Posterior cingulate gyrus (tissue), 11 donors: Measurements from ENCODE around the gene DOCK2.
"Not testable (repeated sequence)": the region's sequence is repeated elsewhere in the genome, so short reads cannot be mapped to it uniquely, and the experiment has no call there.

Experiments
- DNase-seq, 10 donors: peaks; one replicate each; pipeline versions ENCODE4 v3.0.0 to v3.0.0-alpha.2; 2020 to 2021; ENCODE audit warnings: mixed read lengths in 3 of 10
- intact Hi-C: fragments of 100-400 bp; cut with DNase I; formaldehyde crosslinking; loops from one replicate; pipeline ENCODE4 v1.15.1; 2023

The DOCK2 gene

DNA sequence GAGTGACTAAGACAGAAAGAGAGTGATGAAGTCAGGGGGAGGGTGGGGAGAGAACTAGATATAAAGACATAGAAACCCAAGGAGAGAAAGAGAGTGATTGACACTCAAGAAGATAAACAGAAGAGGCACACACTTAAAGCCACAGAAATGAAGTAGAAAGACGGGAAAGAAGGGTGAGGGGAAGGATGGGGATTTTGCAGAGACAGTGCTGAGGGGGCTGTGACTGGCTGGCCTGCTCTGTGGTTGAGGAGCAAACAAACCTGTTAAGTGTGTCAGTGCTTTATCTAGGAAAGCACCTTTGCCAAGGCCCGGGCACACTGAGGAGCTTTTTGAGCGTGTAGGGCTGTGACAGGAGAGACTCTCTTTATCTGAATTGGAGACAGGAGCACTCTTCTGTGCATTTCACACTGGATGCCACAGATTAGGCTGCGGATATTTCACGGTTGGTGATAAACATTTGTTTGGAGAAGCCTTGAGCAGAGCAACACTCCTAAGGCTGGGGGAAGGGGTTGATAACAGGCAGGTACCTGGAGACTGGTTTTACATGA is 109.1 kb downstream of the DOCK2 start:
- DNase-seq: no peak
- intact Hi-C loops: no loop called here

DNA sequence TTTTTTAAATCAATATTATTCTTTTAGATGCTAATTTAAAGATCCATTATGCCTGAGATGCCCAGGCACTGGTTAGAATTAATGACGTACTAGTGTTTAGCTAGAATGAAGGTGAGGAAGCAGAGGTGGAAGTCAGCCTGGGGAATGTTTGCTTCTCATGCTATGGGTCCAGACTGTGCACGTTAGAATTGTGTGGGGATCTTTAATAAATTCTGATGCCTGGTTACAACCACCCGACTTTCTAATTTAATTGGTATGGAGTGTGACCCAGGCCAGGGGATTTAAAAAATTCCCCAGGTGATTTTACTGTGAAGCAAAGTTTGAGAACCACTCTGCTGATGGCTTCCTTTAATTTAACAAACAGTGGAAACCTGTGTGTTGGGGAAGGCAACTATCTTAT is 111.1 kb downstream of the DOCK2 start:
- no peak for DNase-seq

DNA sequence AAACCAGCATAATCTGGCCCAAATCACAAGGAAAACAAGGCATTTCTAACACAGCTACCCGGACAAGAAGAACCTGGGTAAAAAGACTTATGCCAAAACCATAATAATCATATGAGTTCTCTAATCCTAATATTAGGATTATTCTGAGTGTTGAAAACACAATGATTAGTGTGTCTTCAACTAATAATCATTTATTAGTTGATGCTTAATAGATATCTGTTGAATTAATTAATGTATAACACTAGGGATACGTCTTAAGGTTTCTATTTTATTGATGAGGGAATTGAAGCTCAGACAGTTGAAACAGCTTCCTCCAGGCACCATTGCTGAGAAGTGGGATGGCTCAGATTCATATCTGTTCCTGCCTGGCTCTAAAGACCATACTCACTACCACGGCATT is 112.2 kb downstream of the DOCK2 start:
- no peak for DNase-seq
- intact Hi-C loops: no loop called here

More for the DNA sequence above, 111.1 kb downstream of the DOCK2 start:
- intact Hi-C loops: no loop called here

DNA sequence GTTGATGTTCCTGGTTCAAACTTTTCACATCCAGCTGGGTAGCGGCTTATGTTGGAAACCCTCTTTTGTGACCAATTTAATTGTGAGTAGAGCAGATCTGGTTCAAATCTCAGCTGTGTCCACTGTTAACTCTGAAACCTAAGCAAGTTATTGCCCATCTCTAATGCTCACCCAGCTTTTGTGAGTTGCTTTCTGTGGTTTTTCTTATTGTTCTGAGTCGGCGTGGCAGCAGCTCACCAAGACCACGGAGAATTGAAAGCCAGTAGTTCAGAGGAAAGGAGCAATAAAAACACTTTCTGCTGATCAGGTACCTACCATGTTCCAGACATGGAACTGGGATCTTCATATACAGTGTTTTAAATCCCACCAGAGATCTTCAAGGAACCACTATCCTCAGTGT is 114.4 kb downstream of the DOCK2 start:
- no peak for DNase-seq
- intact Hi-C loops: no loop called here

DNA sequence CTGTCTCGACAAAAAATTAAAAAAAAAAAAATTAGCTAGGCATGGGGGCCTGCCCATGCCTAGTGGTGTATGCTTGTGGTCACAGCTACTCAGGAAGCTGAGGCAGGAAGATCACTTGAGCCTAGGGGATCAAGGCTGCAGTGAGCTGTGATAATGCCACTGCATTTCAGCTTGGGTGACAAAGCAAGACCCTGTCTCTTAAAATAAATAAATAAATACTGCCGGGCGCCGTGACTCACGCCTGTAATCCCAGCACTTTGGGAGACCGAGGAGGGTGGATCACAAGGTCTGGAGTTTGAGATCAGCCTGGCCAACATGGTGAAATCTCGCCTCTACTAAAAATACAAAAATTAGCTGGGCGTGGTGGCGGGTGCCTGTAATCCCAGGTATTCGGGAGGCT is 115.5 kb downstream of the DOCK2 start:
- DNase-seq, intact Hi-C loops: not testable (repeated sequence)

DNA sequence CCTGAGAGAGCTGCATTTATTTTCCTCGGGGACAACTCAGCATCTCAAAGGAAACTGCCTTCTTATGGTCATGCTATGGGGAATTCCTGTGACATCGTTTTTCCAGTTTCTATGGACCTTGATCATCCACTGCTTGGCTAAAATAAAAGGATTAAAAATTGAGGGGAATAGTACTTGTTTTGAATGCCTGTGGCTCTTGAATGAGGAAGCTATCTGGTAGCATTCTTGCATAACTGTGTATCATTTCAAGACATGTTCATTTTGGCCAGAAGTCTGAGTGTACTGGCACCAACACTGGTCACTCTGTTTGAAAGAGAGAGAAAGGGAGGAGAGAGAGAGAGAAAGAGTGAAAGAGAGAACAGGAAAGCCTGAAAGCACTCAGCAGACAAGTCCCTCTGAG is 116.7 kb downstream of the DOCK2 start:
- DNase-seq: no peak
- intact Hi-C loops: no loop called here

DNA sequence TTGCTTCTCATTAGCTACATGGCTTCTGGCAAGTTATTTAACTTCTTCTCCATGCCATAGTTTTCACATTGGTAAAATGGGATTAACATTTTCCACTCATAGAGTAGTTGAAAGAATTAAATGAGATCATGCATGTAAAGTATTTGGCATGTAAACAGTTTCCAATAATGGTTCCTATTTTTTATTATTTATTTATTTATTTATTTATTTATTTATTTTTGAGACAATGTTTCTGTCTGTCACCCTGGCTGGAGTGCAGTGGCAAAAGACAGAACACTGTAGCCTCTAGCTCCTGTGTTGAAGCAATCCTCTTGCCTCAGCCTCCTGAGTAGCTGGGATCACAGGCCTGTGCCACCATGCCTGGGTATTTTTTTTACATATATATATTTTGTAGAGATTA is 117.7 kb downstream of the DOCK2 start:
- DNase-seq: no peak
- intact Hi-C loops: no loop called here

DNA sequence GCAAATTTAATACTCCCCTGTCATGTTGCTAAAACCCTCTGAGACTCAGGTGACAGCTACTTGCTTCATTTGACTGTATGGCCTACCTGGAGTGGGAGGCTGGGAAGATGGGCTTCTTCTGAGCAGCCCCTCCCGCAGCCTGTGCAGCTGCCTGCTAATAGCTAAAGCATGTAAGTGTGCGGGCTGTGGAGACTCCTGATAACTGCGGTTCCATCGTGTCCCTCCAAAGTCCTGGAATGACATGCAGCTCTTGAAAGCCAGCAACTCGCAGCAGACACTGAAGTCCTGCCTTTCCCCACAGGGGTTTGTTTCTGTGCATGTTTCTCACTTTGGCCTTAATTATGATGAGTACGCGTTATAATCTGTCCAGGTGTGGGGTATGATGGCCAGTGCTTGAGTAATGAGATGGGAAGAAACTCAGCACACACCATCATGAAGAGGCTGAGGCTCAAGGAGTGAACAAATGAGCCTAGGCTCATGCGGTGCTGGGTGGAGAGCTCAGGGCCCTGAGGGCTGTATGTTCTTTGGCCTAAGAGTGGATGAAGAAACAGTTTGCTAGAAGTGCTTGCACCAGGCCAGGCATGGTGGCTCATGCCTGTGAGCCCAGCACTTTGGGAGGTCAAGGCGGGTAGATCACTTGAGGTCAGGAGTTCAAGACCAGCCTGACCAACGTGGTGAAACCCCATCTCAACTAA is 119.1 kb downstream of the DOCK2 start:
- peak in 1 of 10 donors; percentile 43 for DNase-seq
- intact Hi-C loops: no loop called here

DNA sequence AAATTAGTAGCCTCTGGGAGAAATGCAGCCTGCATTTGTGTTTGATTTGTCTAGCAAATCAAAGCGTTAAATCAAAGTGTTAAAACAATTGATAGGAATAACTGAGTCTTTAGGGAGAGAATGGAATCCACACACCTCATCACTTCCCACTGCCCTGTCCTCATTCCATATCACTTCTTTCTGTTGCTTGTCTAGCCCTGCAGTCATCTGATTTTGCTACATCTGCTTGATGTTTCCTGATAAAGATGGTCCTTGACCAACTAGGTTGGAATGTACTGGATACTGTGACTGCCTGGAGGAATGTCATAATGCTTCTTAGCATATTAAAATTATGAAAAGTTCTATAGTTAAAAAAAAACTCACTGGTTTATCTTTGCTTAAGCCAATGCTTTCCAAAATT is 119.9 kb downstream of the DOCK2 start:
- intact Hi-C loops: no loop called here
- no peak for DNase-seq

DNA sequence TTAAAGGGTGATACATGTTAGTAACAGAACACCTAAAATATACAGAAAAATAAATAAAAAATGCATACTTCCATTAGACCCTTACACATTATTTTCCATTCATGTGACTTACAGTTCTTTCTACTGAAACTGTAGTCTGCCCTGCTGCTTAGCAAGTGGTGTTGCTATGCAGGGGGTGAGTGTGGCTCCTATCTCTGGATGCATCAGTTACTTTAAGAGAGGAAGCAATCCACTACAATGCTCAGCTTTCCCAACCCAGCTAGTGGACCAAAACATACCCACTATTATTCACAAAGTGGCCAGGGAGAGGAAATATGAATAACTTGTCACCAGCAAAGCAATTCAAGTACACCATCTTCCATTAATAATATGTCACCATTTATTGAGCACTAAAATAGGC is 121.8 kb downstream of the DOCK2 start:
- DNase-seq: no peak
- intact Hi-C loops: no loop called here

DNA sequence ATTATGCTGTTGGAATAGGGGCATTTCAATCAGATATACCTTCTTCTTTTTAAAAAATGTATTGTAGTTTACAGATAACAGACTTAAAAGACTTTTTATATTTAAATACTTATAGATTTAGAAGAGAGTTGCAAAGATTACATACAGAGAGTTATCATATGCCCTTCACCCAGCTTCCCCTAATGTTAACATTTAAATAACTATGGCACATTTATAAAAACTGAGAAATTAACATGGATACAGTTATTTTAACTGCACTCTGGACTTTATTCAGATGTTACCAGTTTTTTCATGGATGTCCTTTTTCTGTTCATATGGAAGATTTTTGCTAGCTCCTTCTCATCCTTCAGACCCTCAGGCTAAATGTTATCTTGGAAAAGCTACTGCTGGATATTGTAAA is 123.2 kb downstream of the DOCK2 start:
- DNase-seq: no peak
- intact Hi-C loops: no loop called here

DNA sequence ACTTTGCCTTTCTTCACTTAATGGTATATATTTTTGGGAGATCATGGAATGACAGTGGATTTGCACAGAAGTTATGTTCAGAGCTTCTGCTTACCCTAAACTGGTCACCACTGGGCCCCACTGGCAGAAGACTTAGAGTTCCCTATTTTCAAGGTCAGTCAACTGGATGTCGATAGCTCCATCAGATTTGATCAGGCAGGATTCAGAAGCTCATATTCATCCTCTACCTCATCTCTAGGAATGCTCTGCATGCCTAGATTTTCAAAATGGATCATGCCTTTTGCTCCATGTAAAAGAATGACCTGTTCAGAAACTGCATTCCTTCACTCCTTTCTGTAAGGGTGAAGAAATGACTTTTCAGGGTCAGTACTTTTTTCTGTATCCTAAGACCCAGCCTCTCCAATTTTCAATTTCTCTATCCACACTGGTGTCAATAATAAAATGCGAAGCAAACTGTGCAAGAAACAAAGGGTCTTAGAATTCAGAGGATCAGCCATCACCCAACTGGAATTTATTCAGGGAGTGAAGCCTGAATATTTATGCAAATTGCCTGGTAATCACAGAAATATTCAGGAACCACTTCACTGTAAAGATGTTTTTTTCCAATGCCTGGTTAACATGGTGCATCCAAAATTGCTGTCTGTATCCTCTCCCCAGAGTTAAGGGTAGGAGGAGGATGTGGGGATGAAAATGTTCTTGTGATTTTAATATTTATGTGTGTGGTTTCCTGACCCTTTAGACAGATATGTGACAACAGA is 125.4 kb downstream of the DOCK2 start:
- no peak for DNase-seq
- intact Hi-C loops: no loop called here

DNA sequence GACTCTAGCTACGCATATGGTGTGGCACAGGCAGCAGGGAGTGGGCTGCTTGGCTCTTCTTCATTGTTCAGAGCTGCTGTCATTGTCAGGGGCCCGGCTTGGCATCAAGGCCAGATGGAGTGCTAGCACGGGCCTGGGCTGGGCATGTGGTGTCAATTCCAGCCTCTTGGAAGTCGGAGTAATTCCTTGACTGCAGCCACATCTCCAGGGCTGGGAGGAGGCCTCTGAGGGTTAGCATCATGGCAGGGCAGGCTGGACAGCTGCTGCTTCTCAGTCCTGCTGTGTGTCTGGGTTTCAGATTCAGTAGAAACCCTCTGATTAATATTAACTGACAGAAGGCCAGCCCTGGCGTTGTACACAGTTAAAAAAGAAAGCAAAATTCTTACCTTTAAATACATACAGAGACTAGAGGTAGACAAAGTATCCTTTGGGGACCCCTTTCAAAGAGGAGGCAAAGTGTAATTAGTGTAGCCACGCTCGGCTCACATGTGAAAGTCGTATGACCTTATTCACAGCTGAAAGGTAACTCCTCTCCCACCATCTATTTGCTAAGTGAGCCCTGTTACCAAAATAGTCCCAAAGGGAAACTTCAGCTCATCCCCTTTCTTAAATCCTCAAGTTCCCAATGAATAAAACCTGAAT is 126.4 kb downstream of the DOCK2 start:
- intact Hi-C loops: no loop called here
- DNase-seq: no peak

DNA sequence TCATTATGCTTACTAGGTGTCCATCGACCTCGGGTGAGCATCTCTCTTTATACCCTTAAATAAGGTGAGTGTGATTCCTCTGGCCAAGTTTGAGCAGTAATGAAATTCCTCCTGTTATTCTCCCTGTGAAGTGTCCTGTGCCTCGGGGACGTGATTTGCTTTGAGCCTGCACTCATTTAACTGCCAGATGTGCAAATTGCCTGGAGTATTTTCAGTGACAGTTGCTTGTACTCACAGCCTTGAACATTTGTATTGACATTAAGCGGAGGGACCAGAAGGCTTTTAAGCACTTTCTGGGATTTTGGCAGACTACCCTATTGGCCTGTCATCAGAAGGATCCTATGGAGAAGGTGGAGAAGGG is 126.9 kb downstream of the DOCK2 start:
- no peak for DNase-seq
- intact Hi-C loops: no loop called here

DNA sequence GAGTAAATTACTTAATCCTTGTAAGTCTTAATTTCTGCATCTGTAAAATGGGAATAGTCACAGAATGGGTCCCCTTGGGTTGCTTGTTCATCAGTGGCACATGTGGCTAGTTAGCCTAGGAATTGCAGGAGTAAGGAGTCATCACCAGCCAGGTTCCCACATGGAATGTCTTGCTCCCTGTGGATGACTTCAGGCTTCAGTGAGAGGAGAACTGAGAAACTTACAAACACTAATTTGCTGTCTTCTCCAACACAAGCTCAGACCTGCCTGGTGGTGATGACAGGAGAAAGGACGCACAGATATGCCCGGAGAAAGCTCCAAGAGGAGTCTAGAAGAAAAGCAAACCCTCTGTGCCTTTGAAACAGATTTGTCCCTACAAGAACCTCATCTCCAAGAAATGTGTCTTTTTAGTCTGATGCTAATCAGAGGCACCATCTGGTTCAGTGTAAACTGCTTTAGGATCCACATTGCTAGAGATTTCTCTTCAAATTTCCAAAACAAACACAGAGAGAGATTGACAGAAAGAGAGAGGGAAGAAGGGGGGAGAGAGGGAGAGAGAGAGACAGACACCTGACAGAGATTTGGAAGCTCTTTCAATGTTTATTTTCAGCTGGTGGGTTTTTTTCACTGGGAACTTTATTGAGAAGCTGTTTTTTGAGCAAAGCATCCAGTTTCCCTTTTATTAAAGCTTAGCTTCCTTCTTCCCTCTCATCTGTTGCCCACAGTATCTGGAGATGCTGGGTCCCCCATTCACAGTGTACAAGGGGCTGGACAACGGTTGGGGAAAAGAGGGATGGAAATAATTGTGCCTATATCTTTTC is 128.3 kb downstream of the DOCK2 start:
- intact Hi-C loops: no loop called here
- no peak for DNase-seq

DNA sequence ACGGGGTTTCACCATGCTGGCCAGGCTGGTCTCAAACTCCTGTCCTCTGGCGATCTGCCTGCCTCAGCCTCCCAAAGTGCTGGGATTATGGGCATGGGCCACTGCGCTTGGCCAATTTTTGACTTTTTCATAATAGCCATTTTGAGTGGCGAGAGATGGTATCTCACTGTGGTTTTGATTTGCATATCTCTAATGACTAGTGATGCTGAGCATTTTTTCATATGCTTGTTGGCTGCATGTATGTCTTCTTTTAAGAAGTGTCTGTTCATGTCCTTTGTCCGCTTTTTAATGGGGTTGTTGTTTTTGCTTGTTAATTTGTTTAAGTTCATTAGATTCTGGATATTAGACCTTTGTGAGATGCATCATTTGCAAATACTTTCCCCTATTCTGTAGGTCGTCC is 129.9 kb downstream of the DOCK2 start:
- intact Hi-C loops, DNase-seq: not testable (repeated sequence)

DNA sequence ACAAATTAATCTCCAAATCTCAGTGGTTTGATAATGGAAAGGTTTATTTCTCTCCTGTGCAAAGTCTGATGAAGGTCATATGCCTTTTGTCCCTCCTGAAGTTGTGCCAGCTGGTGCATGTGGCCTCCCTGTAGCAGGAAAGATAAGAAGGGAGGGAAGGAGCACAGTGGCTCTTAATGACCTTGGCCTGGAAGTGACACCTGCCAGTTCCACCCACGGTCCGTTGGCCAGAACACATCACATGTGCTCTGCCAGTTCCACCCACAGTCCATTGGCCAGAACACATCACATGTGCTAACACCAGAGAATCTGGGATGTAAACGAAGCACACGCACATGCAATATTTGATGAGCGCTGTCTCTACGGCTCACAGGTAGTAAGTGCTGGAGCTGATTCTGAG is 130.9 kb downstream of the DOCK2 start:
- DNase-seq: no peak
- intact Hi-C loops: no loop called here

DNA sequence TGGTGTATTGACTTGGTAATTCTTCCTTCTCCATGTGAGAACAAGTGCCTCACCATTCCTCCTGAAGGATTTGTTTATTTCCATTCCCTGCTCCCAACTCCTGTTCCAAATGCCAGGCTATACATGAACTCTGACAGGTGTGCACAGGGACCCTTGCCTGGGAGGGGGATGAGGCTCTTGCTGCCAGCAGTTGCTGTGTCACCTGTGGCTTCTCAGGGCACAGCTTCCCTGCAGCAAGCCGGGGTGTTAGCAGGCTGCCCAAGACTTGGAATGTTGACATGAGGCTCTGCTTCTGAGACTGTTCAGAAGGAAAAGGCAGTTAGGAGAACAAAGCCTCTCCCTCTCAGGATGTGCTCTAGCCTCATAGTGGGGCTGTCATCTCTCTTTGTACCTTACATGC is 131.3 kb downstream of the DOCK2 start:
- no peak for DNase-seq
- intact Hi-C loops: no loop called here

DNA sequence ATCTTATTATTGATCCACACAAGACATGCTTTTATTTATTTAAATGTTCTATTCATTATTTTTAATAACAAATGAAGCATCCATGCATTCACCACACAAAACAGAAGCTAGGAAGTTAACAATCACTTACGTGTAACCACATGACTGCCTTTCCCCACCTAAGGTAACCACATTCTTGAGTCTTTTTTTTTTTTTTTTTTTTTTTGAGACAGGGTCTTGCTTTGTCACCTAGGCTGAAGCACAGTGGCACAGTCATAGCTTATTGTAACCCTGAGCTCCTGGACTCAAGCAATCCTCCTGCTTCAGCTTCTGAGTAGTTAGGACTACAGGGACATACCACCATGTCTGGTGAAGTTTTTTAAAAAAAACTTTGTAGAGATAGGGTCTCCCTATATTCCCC is 133.0 kb downstream of the DOCK2 start:
- intact Hi-C loops: no loop called here
- no peak for DNase-seq

DNA sequence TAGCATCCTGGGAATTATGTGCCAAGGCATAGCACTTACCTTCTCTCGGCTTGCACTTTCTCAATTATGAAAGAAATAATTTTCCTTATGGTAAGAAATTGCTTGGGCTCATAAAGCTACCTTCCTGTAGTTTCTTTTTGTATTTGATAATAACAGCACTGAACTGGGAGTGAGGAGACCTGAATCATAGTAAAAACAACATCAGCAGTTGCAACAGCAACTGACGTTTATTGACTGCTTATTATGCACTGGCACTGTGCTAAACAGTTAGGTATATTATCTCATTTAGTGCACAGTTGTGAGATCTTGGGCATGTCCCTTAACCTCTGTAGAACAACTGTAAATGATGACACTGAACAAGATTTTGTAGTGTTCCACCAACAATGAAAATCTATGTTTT is 135.2 kb downstream of the DOCK2 start:
- DNase-seq: no peak
- intact Hi-C loops: no loop called here

DNA sequence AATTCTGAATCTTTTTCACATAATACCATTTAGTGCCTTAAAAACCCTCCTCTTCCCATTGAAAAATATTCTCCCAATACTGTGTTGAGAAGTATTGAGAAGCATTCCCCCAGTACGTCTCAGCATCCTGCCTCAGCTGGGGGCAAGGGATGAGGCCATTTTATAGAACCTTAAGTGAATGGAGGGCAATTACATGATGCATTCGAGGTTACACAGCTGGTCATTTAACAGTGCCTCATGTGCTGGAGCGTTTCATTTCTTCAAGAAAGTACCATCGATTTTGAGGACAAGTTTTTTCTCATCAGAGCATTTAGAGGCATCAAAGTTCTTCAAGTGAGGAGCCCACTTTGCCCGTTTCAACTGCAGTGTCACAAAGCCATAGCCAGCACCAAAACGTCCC is 135.6 kb downstream of the DOCK2 start:
- no peak for DNase-seq
- intact Hi-C loops: no loop called here
